Esophagus muscularis mucosa (tissue), 4 donors: Measurements from ENCODE around the gene SNAP29. TPM values are rescaled to one million over a fixed set of nuclear protein-coding genes. Genes with fewer than 3 reads are reported as not detected.

Experiments used
- DNase-seq: peaks from one replicate; pipeline ENCODE4 v3.0.0-alpha.2; 2017; ENCODE audit errors: extremely low spot score
- H3K27ac ChIP-seq, 4 donors: fragments of 200-600 bp; sonication (generic); replicated peaks in 1 of 4; 1 replicate in 3 of 4; 2 replicates in 1 of 4; pipeline ENCODE4 v1.5.1; 2016 to 2019; ENCODE audit warnings: mild to moderate bottlenecking in 1 of 4
- H3K27me3 ChIP-seq, 4 donors: fragments of 200-600 bp; sonication (generic); one replicate each; pipeline versions ENCODE4 v1.5.1 to v1.6.0; 2016 to 2019
- H3K36me3 ChIP-seq, 4 donors: fragments of 200-600 bp; sonication (generic); one replicate each; pipeline ENCODE4 v1.5.1; 2016 to 2019
- H3K4me1 ChIP-seq, 4 donors: fragments of 200-600 bp; sonication (generic); one replicate each; pipeline ENCODE4 v1.5.1; 2016 to 2019
- H3K4me3 ChIP-seq, 4 donors: fragments of 200-600 bp; sonication (generic); 1 replicate in 2 of 4; 2 replicates in 2 of 4; pipeline ENCODE4 v1.5.1; 2016 to 2019; ENCODE audit warnings: mild to moderate bottlenecking in 4 of 4, moderate library complexity in 1 of 4
- H3K9me3 ChIP-seq, 4 donors: fragments of 200-600 bp; sonication (generic); 1 replicate in 3 of 4; 2 replicates in 1 of 4; pipeline ENCODE4 v1.5.1; 2016 to 2019
- EP300 ChIP-seq: sonication (generic); formaldehyde crosslinking; IDR thresholded peaks from one replicate; pipeline ENCODE4 v1.6.1; 2017; ENCODE audit warnings: antibody characterized with exemption
- POLR2A ChIP-seq: fragments of 450-650 bp; IDR thresholded peaks from one replicate; pipeline ENCODE4 v1.6.1; 2017; ENCODE audit warnings: antibody characterized with exemption, moderate library complexity, mild to moderate bottlenecking, low read depth
- POLR2AphosphoS5 ChIP-seq, 2 donors: sonication (generic); formaldehyde crosslinking; IDR thresholded peaks; one replicate each; pipeline ENCODE4 v1.6.1; 2017; ENCODE audit warnings: antibody characterized with exemption in 2 of 2
- WGBS: methylation state at CpG from one replicate; pipeline ENCODE4 v1.1.5; 2018; 5-methylcytosine and 5-hydroxymethylcytosine counted together
- intact Hi-C: fragments of 100-400 bp; cut with DNase I; formaldehyde crosslinking; loops from one replicate; pipeline ENCODE4 v1.15.1; 2023
- total RNA-seq, 4 donors: library from RNA; depleted of rRNA; stranded (reverse); fragments of >200 nt; gene quantifications; one replicate each; pipeline versions ENCODE4 v1.1.0 to v1.2.1, GENCODE V29; 2016
- TF ChIP-seq, protein P1 (sequence below), 3 experiments: fragments of 200-600 bp in 2 of 3; fragments of 450-650 bp in 1 of 3; sonication (generic) in 2 of 3; IDR thresholded peaks; one replicate each; pipeline ENCODE4 v1.5.1; 2017 to 2019; ENCODE audit warnings: antibody characterized with exemption in 3 of 3, mild to moderate bottlenecking in 2 of 3, moderate library complexity in 1 of 3

SNAP29 gene
- total RNA-seq, 4 donors from 2014 or later: 21.2 to 33.6 (median 26.4) TPM

DNA sequence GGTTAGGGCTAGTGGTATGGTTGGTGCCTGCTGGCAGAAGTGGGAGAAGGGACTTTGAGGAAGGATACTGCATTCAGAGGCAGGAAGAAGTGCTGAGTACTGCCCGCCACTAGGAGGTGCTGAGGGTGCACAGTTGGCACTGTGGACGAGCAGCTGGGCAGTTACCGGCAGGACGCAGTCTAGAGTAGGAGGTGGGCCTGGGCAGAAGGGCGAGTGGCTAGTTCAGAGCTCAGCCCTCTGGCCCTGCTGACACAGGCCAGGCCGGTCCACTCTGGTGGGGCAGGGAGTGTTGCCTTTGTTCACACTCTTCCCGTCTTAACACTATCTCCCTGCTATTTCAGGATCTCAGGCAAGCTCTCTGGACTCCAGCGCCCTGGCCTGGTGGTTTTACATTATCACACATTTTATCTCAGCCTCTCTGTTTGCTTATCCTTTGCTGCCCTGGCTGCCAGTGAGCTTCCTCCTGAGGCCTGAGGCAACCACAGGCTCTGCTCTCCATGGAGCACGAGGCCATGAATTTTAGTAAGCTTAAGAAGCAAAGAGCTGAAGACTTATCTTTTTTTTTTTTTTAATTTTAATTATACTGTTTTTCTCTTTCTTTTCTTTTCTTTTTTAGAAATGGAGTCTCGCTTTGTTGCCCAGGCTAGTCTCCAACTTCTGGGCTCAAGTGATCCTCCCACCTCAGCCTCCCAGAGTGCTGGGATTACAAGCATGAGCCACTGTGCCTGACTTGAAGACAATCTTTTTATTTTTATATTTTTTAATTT, 26.9 kb downstream of the SNAP29 start:
- H3K4me3 ChIP-seq: no peak overlapping the region
- DNase-seq: peak; percentile 93
- peak overlapping the region; percentile 48 to 74 (median 68) for H3K27ac ChIP-seq
- H3K4me1 ChIP-seq: peaks cover 6 to 12% (median 8%) of the 10 kb centered on the region in 4 donors
- intact Hi-C loops: loop anchor here (10.0 kb wide), 1 partner anchor 79 kb away; the partner anchor contains the start of gene AIFM3
- H3K36me3 ChIP-seq: peaks cover 20 to 89% (median 81%) of the 10 kb centered on the region in 4 donors
- 36% methylated on average over 10 of the region's 10 CpGs for WGBS
- H3K27me3 ChIP-seq: no peaks in the 10 kb centered on the region
- TF ChIP-seq, protein P1, sequence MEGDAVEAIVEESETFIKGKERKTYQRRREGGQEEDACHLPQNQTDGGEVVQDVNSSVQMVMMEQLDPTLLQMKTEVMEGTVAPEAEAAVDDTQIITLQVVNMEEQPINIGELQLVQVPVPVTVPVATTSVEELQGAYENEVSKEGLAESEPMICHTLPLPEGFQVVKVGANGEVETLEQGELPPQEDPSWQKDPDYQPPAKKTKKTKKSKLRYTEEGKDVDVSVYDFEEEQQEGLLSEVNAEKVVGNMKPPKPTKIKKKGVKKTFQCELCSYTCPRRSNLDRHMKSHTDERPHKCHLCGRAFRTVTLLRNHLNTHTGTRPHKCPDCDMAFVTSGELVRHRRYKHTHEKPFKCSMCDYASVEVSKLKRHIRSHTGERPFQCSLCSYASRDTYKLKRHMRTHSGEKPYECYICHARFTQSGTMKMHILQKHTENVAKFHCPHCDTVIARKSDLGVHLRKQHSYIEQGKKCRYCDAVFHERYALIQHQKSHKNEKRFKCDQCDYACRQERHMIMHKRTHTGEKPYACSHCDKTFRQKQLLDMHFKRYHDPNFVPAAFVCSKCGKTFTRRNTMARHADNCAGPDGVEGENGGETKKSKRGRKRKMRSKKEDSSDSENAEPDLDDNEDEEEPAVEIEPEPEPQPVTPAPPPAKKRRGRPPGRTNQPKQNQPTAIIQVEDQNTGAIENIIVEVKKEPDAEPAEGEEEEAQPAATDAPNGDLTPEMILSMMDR (IDR thresholded peaks at IDR 0.05): peak; percentile 84 to 89 (median 85)
- TF ChIP-seq POLR2A (no peak), POLR2AphosphoS5 (IDR thresholded peaks at IDR 0.05) (peak in 1 of 2 donors; percentile 72)
- H3K9me3 ChIP-seq: no peaks in the 10 kb centered on the region

DNA sequence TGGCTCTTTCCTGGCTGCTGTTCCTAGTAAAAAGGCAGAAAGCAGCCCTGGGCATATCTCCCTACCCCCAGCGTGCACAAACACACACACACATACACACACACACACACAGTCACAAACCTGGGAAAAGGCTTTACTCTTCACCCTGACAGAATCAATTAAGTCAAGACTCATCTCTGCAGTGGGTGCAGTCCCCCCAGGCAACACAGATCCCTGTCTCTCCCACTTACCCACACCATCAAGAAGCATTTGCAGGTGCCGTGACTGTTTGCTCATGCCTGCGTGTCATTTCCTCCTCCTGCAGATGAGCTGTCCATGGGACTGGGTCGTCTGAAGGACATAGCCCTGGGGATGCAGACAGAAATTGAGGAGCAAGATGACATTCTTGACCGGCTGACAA, 28.6 kb downstream of the SNAP29 start:
- DNase-seq: no peak
- intact Hi-C loops: loop anchor here (10.0 kb wide), 1 partner anchor 77 kb away; the partner anchor contains the start of gene AIFM3
- 73% methylated on average over 5 of the region's 5 CpGs for WGBS

DNA sequence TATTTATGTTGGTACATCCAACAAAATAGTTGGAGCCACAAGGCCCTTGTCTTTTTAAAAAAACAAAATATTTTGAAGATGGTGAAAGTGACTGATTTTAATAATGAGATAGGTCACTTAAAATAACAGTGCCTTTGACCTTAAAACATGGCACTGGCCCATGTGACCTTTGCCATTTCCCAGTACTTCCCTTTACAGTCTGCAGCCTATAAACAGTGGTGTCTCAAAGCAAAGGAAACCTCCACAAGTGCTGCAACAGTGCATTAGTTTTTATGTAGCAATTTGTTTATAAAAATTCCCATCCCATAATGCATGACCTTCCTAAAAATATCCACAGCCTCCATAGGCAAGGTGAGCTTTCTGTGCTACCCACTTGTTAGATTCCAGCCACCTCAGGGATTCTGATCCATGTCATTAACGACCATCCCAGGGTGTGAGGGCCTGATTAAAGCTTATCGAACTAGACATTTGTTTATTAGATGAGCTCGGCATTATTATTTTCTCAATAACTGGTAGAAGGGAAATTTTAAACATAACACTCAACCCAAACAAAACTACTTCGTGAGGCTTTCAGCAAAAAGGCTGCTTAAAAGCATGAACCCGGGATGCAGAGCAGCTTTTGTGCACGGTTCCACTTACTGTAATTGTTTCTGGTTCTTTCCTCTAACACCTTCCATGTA, 30.4 kb downstream of the SNAP29 start:
- H3K36me3 ChIP-seq: peaks cover 0 to 55% (median 47%) of the 10 kb centered on the region in 4 donors
- no peak for DNase-seq
- H3K4me1 ChIP-seq: peaks cover 6 to 12% (median 8%) of the 10 kb centered on the region in 4 donors
- 87% methylated on average over 6 of the region's 6 CpGs for WGBS
- no peaks in the 10 kb centered on the region for H3K9me3 ChIP-seq
- intact Hi-C loops: loop anchor here (10.0 kb wide), 1 partner anchor 76 kb away; the partner anchor contains the start of gene AIFM3
- TF ChIP-seq, protein P1 (IDR thresholded peaks at IDR 0.05): no peak
- TF ChIP-seq EP300: no peak
- no peak for TF ChIP-seq POLR2A
- TF ChIP-seq POLR2AphosphoS5 (IDR thresholded peaks at IDR 0.05): no peak
- no peaks in the 10 kb centered on the region for H3K27me3 ChIP-seq
- no peak overlapping the region for H3K27ac ChIP-seq
- H3K4me3 ChIP-seq: no peak overlapping the region

More for the DNA sequence above, 28.6 kb downstream of the SNAP29 start:
- TF ChIP-seq, protein P1 (IDR thresholded peaks at IDR 0.05): no peak
- TF ChIP-seq POLR2AphosphoS5 (IDR thresholded peaks at IDR 0.05) (no peak), EP300 (no peak)
- Histone ChIP-seq H3K27me3 (no peaks in the 10 kb centered on the region), H3K4me1 (peaks cover 6 to 12% (median 8%) of the 10 kb centered on the region in 4 donors), H3K27ac (no peak overlapping the region), H3K36me3 (peaks cover 8 to 73% (median 65%) of the 10 kb centered on the region in 4 donors), H3K4me3 (no peak overlapping the region), H3K9me3 (no peaks in the 10 kb centered on the region)

DNA sequence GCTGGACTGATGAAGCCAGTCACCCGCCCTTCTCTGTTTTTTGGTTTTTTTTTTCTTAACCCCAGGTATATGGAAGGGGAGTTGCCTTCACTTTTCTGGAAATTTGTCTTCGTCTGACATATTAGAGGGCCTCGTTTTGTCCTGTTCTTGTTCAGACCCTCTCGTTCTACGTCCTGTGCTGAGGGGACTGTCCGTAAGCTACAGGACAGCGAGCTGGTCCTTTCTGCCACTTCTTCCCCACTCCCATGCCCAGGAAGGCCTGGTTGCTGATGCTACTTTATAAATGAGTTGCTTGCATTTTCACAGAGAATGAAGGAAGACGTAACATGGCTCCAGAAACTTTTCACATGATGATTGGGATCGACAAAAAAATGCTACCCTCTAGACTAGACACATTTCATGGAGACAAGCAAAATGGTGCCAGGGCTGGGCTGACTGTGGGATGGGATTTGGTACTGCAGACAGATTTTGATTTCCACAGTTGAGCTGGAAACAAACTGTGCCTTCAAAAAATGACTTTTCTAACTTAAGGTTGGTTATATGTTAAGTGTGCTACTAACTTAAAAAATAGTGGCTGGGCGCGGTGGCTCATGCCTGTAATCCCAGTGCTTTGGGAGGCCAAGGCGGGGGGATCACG, 31.2 kb downstream of the SNAP29 start:
- H3K27ac ChIP-seq: no peak overlapping the region

More for the DNA sequence above, 31.2 kb downstream of the SNAP29 start:
- Histone ChIP-seq H3K27me3 (no peaks in the 10 kb centered on the region), H3K36me3 (peaks cover 0 to 46% (median 40%) of the 10 kb centered on the region in 4 donors), H3K4me1 (peaks cover 6 to 12% (median 8%) of the 10 kb centered on the region in 4 donors), H3K4me3 (no peak overlapping the region), H3K9me3 (no peaks in the 10 kb centered on the region)
- TF ChIP-seq POLR2AphosphoS5 (IDR thresholded peaks at IDR 0.05): no peak
- no peak for TF ChIP-seq EP300
- TF ChIP-seq POLR2A: no peak
- TF ChIP-seq, protein P1 (IDR thresholded peaks at IDR 0.05): no peak
- WGBS: 92% methylated on average over 12 of the region's 13 CpGs
- intact Hi-C loops: loop anchor here (10.0 kb wide), 1 partner anchor 75 kb away; the partner anchor contains the start of gene AIFM3
- DNase-seq: no peak
